ENCODE measurements around the gene SIRT7. TPM values are rescaled to one million over a fixed set of nuclear protein-coding genes. Genes with fewer than 3 reads are reported as not detected.

The SIRT7 gene
- total RNA-seq = 13.1 and 14.3 TPM in 2 replicates

GRCh38 chr17:81917565-81918332 lies at the start of gene SIRT7:
Gene SIRT7, minus strand, starts transcription at chr17:81918176. Its CDS starts 45 bp downstream, at chr17:81918131.

DNA sequence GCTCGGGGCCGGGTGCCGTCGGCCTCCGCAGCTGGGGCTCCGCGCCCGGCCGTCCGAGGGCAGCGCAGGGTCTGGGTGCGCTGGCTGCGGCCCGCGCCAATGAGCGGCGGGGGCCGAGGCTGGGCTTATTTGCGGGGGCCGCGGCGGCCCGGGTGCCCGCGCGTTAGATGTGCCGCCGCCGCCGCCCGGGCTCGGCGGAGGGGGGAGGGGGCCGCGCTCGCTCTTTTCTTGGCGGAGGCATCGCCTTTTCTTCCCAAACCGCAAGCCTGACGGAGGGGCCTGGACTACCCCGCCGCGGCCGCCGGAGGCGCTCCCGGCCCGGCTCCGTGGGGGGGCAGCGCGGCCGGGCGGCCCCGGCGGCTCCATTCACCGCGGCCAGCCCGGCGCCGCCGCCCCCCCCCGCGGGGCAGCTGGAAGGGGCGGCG lies 43.1 kb upstream of the SIRT7 start, which contains the start of gene NOTUM:
TSS of gene NOTUM (minus strand) at position 101 of the 425 bp plus-strand sequence. CDS start 278 bp downstream, outside the sequence.

DNA sequence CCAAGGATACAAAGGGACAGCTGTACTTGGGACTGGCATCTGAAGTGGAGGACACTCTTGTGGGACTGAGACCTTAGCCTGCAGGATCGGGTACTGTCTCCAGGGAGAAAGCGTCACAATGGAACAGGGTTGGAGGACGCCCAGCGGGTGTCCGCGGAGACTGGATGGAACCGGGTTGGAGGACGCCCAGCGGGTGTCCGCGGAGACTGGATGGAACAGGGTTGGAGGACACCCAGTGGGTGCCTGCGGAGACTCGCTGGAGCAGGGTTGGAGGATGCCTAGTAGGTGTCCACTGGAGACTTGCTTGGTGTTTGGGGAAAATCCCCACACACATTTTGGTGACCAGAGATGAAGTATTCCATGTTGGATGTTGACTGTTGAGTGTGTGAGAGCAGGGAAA lies 29.2 kb upstream of the SIRT7 start, which contains the start of gene MYADML2:
TSS of gene MYADML2 (minus strand) at position 45 of the 400 bp plus-strand sequence. CDS start 5,492 bp downstream, outside the sequence.

DNA sequence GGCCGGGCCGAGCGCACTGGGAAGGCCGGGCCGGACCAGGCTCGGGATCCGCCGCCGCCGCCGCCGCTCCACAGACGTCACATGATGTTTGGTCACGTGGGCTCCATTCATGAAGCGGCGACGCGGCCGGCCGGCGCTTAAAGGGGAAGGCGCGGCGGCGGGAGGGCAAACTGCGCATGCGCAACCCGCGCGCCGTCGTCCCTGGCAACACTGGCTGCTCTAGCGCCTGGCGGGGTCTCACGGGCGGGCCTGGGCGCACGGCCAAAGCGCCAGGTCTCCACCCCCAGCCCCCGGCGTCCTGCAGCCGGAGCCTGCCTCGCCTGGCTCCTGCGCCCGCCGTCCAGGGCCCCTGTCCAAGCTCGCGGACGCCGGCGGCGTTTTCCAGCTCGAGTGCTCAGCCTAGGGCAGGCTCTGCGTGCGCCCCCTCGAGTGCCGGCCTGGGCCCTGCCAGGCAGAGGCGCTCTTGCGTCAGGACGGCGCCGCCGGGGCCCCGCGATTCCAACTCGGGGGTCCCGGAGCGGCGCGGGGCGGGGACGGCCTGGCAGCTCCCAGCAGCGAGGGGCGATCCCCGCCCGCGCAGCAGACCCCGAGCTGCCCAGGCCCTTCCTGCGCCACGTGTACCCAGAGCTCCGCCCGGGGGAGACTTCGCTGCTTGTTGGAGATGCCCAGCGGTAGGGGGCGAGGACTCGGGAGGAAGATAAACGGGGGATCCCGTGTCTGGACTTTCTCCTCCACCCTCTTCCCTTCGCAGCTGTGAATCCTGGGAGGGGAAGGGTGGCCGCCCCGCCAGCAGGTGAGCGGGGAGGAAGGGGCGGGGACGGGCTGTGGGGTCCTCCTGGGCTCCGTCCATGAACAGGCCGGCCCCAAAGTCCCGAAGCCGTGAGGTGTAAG lies 9.9 kb upstream of the SIRT7 start, which contains the start of gene MAFG:
TSS of gene MAFG (minus strand) at position 83 of the 891 bp plus-strand sequence. CDS start 4,550 bp downstream, outside the sequence.

DNA sequence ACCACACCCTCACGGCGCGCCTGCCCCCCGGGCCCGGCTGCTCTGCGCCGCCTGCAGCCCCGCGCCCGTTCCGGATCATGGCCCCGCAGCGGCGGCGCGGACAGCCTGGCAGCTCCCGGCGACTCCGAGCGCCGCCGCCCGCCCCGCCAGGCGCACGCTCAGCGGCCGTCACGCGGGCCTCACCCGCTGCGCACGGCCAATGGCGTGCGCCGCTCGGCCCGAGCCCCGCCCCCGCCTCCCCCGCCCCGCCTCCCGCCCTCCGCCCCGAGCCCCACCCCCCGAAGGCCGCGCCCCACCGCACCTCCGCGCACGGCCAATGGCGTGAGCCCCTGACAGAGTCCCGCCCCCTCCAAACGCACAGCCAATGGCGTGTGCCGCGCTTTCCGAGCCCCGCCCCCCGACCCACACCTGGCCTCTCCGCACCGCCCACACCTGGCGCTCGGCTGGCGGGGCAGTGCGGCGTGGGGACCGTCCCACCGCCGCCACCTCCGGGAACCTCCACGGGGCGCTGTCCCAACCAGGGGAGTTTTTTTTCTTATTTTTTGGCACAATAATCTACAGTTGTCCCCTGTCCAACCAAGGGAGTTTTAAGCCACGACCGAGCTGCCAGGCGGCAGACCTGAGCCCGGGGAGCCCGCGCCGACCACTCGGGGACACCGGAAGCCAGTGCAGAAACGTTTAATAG lies 6.6 kb downstream of the SIRT7 start, which contains the start of gene PCYT2:
TSS of gene PCYT2 (minus strand) at position 123 of the 685 bp plus-strand sequence. CDS start at position 79, 44 bp downstream.

DNA sequence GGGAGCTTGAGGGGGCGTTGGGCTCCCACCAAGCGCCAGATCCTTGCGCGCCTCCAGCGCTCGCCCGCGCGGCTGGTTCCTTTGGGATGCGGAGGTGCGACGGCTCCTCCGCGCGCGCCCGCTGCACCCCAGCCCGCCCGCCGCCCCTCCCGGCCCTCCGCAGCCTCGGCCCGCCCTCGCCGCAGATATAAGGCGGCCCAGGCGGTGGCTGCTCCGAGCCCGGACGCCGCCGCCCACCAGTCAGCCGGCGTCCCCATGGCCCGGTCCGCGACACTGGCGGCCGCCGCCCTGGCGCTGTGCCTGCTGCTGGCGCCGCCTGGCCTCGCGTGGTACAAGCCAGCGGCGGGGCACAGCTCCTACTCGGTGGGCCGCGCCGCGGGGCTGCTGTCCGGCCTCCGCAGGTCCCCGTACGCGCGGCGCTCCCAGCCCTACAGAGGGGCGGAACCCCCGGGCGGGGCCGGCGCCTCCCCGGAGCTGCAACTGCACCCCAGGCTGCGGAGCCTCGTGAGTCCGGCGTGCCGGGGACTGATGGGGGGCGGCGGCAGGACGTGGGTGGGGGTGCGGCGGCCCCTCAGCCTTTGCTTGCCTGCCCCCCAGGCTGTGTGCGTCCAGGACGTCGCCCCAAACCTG lies 15.8 kb downstream of the SIRT7 start, which contains the start of gene NPB:
TSS of gene NPB (plus strand) at position 216 of the 630 bp plus-strand sequence. CDS start at position 256, 40 bp downstream.

DNA sequence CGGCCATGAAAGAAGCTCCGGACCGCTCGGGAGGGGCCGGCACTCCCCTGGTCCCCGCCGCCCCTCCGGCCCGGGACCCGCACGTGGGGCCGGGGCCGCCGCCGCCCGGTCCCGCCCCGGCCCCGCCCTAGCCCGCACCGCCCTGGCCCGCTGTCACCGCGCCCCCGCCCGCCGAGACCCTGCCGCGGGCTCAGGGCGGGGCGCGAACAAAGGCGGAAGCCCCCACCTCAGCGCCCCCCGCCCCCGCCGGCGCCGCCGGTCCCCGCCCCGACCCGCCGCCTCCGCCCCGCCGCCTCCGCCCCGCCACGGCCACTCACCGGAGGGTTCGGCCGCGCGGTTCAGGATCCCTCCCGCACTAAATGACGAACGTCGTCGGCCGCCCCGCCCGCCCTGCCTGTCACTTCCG lies 47.0 kb downstream of the SIRT7 start, which contains the start of gene ARHGDIA:
TSS of gene ARHGDIA (minus strand) at position 357 of the 406 bp plus-strand sequence. CDS start 1,407 bp downstream, outside the sequence.

Other genes with a start within 250 kb of the SIRT7 start
- gene ARL16, start 234.4 kb downstream of the SIRT7 start, total RNA-seq = 41.5 and 45.0 TPM in 2 replicates
- 74.9 and 84.9 TPM in 2 replicates for gene HGS, start 234.2 kb downstream of the SIRT7 start, total RNA-seq
- gene MRPL12, start 214.8 kb downstream of the SIRT7 start, total RNA-seq = 45.7 and 65.5 TPM in 2 replicates
- 11.8 and 12.3 TPM in 2 replicates for gene SLC25A10, start 205.9 kb downstream of the SIRT7 start, total RNA-seq
- not detected in 2 replicates for gene GCGR, start 114.0 kb downstream of the SIRT7 start, total RNA-seq
- gene MCRIP1, start 84.9 kb downstream of the SIRT7 start, total RNA-seq = 79.1 and 107 TPM in 2 replicates
- gene PPP1R27, start 83.1 kb downstream of the SIRT7 start, total RNA-seq = not detected in 2 replicates
- 3,334 and 3,459 TPM in 2 replicates for gene P4HB, start 57.6 kb downstream of the SIRT7 start, total RNA-seq
- gene ARHGDIA, start 46.8 kb downstream of the SIRT7 start, total RNA-seq = 303 and 339 TPM in 2 replicates
- 55.6 and 108 TPM in 2 replicates for gene ALYREF, start 26.6 kb downstream of the SIRT7 start, total RNA-seq
- 195 and 225 TPM in 2 replicates for gene ANAPC11, start 26.5 kb downstream of the SIRT7 start, total RNA-seq
- gene NPB, start 15.9 kb downstream of the SIRT7 start, total RNA-seq = 6.6 TPM in 1 of 2 replicates, not detected in the other
- 28.3 and 50.5 TPM in 2 replicates for gene PCYT2, start 6.8 kb downstream of the SIRT7 start, total RNA-seq
- 12.8 and 18.1 TPM in 2 replicates for gene MAFG, start 9.6 kb upstream of the SIRT7 start, total RNA-seq
- gene PYCR1, start 19.1 kb upstream of the SIRT7 start, total RNA-seq = 155 and 219 TPM in 2 replicates
- gene MYADML2, start 29.1 kb upstream of the SIRT7 start, total RNA-seq = not detected in 2 replicates
- gene NOTUM, start 43.0 kb upstream of the SIRT7 start, total RNA-seq = not detected in 2 replicates
- 14.3 and 17.8 TPM in 2 replicates for gene ASPSCR1, start 59.5 kb upstream of the SIRT7 start, total RNA-seq
- gene CENPX, start 104.7 kb upstream of the SIRT7 start, total RNA-seq = 69.9 and 77.9 TPM in 2 replicates
- 7.9 and 8.8 TPM in 2 replicates for gene LRRC45, start 105.1 kb upstream of the SIRT7 start, total RNA-seq
- 32.6 and 38.8 TPM in 2 replicates for gene RAC3, start 113.5 kb upstream of the SIRT7 start, total RNA-seq
- gene DCXR, start 119.5 kb upstream of the SIRT7 start, total RNA-seq = 83.4 and 156 TPM in 2 replicates
- gene RFNG, start 133.6 kb upstream of the SIRT7 start, total RNA-seq = 34.7 and 43.7 TPM in 2 replicates
- gene GPS1, start 133.7 kb upstream of the SIRT7 start, total RNA-seq = 91.0 and 91.7 TPM in 2 replicates
- gene DUS1L, start 147.6 kb upstream of the SIRT7 start, total RNA-seq = 33.0 and 34.7 TPM in 2 replicates
- 80.9 and 170 TPM in 2 replicates for gene FASN, start 180.1 kb upstream of the SIRT7 start, total RNA-seq

Measured in cardiac atrium fibroblast (primary cell).